Mammary epithelial cell (primary cell): ENCODE measurements around the gene MMP15.

Source experiments
- CTCF ChIP-seq, 2 donors: IDR thresholded peaks in 1 of 2; conservative IDR thresholded peaks in 1 of 2; 2 replicates each; pipeline ENCODE4 v1.5.1; 2011 to 2012; ENCODE audit warnings: inconsistent platforms in 2 of 2, low read length in 2 of 2, mild to moderate bottlenecking in 2 of 2, control low read depth in 1 of 2, low read depth in 1 of 2; ENCODE audit not compliant: insufficient read depth in 1 of 2; ENCODE audit errors: extremely low read depth in 1 of 2
- EZH2 ChIP-seq: IDR thresholded peaks from 2 replicates; pipeline ENCODE4 v1.6.1; 2012; ENCODE audit warnings: low read length, inconsistent platforms, borderline replicate concordance

GRCh38 chr16:57998992-57999365 is 26.6 kb upstream of the MMP15 start:
- TF ChIP-seq CTCF (conservative IDR thresholded peaks at IDR 0.05 in 1 of 2, IDR thresholded peaks at IDR 0.05 in 1 of 2; ENCODE audit: extremely low read depth in 1 of 2, insufficient read depth in 1 of 2, low read depth in 1 of 2, low read length in 2 of 2) (no peak), EZH2 (no peak)
